A204.1 (cell line): Measurements from ENCODE around the gene MRPL43.
A peak's percentile ranks its signal among the peaks of the same experiment; 100 is the strongest.

Experiments used
- FAIRE-seq: peaks from 2 replicates; lab custom pipeline; 2012; peaks lifted over from hg19 to GRCh38; lab: Jason Lieb, UNC

MRPL43 gene

GRCh38 chr10:100966887-100967286 is 20.4 kb downstream of the MRPL43 start:
- no peak for FAIRE-seq

- no peak for FAIRE-seq
These were observed 21.5 kb downstream of the MRPL43 start for GRCh38 chr10:100965820-100966219.

GRCh38 chr10:100963826-100964225 is 23.5 kb downstream of the MRPL43 start:
- no peak for FAIRE-seq

GRCh38 chr10:100962351-100963080 is 24.8 kb downstream of the MRPL43 start:
- no peak for FAIRE-seq

GRCh38 chr10:100960251-100960650 is 27.0 kb downstream of the MRPL43 start:
- FAIRE-seq, result no peak

- FAIRE-seq, result no peak
These were observed 38.4 kb downstream of the MRPL43 start for GRCh38 chr10:100948916-100949315.

GRCh38 chr10:100945754-100946153 is 41.5 kb downstream of the MRPL43 start:
- FAIRE-seq, result no peak

- no peak for FAIRE-seq
These were observed 43.8 kb downstream of the MRPL43 start for GRCh38 chr10:100943508-100943907.

- FAIRE-seq, result no peak
These were observed 45.1 kb downstream of the MRPL43 start for GRCh38 chr10:100942229-100942628.

GRCh38 chr10:100939763-100940344 is 47.4 kb downstream of the MRPL43 start:
- FAIRE-seq, result peak; percentile 69
